Measurements from ENCODE around the gene PTCSC3.

GRCh38 chr14:36198378-36198777, 21.9 kb upstream of the PTCSC3 start:
- TF ChIP-seq CTCF (conservative IDR thresholded peaks at IDR 0.05; ENCODE audit: low read depth, low read length) (no peak), EZH2phosphoT487 (IDR thresholded peaks at IDR 0.05; ENCODE audit: borderline replicate concordance, low read length) (no peak)
